Stomach (tissue), 4 donors: ENCODE results near the gene POMGNT2.

ENCODE experiments used
- POLR2A ChIP-seq, 4 donors: fragments of 450-650 bp; IDR thresholded peaks; one replicate each; pipeline ENCODE4 v1.6.1; 2016; ENCODE audit warnings: antibody characterized with exemption in 4 of 4, control low read depth in 2 of 4, mild to moderate bottlenecking in 1 of 4, moderate library complexity in 1 of 4
- POLR2AphosphoS5 ChIP-seq, 3 donors: sonication (generic); formaldehyde crosslinking; IDR thresholded peaks; one replicate each; pipeline ENCODE4 v1.6.1; 2016; ENCODE audit warnings: antibody characterized with exemption in 3 of 3

DNA sequence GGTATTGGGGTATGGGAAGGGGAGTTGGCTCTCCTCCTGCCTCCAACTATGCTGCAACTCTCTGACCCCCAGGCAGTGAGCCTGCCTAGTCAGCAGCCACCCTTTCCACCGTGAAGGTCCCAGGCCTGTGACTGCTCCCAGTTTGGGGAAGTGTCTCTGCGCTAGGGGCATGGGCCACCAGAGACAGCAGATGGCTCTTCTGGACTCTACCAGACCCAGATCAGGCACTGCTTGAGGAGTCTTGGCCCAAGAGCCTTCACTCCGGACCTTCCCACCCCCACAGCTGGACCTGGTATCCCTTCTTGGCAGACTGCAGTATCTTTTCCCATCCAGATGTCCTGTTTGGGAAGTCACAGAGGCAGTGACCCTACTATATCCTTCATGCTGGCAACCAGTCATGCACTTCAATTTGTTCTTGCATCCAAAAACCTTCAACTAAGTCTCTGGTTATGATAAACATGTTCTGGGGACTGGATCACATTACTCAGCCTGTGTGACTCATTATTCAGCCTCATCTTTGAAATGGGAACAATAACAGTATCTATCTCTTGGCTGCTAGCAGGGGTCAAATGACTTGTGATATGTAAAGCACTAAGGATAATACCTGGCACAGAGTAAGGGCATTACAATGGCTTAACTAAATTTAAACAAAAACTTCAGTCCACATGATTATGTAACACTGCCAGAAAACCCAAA is 62.7 kb downstream of the POMGNT2 start:
- TF ChIP-seq POLR2AphosphoS5 (IDR thresholded peaks at IDR 0.05): peak in 1 of 3 donors; percentile 14
- no peak for TF ChIP-seq POLR2A (IDR thresholded peaks at IDR 0.05)
